ENCODE measurements around the gene BANF2.
"Not testable (repeated sequence)": the region's sequence is repeated elsewhere in the genome, so short reads cannot be mapped to it uniquely, and the experiment has no call there.

BANF2 gene

DNA sequence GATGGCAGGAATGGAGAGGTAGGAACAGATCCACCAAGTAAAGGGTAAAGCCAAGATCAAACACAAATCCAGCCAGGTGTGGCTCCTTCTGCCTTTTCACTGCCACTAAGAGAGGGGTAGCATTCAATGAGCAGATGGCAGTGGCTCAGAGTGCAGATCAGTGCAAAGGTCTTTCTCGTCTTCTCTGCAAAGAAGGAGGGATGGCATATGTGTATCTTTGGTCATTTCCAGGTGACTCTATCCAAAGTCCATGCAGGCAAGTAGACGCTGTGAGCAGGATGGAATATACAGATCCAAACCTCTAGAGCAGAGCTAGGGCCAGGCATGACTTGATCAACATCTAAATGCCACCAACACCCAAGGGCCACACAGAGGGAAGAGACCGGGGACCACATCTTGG, 6.9 kb downstream of the BANF2 start:
- no peak overlapping the region for H3K4me3 ChIP-seq (ENCODE audit: control insufficient read depth, low read depth, low read length)
- TF ChIP-seq, protein P1, sequence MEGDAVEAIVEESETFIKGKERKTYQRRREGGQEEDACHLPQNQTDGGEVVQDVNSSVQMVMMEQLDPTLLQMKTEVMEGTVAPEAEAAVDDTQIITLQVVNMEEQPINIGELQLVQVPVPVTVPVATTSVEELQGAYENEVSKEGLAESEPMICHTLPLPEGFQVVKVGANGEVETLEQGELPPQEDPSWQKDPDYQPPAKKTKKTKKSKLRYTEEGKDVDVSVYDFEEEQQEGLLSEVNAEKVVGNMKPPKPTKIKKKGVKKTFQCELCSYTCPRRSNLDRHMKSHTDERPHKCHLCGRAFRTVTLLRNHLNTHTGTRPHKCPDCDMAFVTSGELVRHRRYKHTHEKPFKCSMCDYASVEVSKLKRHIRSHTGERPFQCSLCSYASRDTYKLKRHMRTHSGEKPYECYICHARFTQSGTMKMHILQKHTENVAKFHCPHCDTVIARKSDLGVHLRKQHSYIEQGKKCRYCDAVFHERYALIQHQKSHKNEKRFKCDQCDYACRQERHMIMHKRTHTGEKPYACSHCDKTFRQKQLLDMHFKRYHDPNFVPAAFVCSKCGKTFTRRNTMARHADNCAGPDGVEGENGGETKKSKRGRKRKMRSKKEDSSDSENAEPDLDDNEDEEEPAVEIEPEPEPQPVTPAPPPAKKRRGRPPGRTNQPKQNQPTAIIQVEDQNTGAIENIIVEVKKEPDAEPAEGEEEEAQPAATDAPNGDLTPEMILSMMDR (conservative IDR thresholded peaks at IDR 0.05; ENCODE audit: control insufficient read depth, insufficient read depth, low read depth, low read length), result no peak
- DNase-seq (ENCODE audit: low read depth), result no peak

DNA sequence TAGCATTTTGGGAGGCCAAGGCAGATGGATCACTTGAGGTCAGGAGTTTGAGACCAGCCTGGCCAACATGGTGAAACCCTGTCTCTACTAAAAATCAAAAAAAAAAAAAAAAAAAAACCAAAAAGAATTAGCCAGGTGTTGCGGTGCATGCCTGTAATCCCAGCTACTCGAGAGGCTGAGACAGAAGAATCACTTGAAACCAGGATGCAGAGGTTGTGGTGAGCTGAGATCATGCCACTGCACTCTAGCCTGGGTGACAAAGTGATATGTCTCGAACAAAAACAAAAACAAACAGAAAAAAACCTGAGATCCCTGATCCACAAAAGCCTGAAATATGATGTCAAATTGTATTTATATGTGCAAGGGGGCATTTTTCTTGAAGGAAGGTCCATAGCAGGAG, 8.2 kb downstream of the BANF2 start:
- H3K4me3 ChIP-seq (ENCODE audit: control insufficient read depth, low read depth, low read length); DNase-seq (ENCODE audit: low read depth): not testable (repeated sequence)

DNA sequence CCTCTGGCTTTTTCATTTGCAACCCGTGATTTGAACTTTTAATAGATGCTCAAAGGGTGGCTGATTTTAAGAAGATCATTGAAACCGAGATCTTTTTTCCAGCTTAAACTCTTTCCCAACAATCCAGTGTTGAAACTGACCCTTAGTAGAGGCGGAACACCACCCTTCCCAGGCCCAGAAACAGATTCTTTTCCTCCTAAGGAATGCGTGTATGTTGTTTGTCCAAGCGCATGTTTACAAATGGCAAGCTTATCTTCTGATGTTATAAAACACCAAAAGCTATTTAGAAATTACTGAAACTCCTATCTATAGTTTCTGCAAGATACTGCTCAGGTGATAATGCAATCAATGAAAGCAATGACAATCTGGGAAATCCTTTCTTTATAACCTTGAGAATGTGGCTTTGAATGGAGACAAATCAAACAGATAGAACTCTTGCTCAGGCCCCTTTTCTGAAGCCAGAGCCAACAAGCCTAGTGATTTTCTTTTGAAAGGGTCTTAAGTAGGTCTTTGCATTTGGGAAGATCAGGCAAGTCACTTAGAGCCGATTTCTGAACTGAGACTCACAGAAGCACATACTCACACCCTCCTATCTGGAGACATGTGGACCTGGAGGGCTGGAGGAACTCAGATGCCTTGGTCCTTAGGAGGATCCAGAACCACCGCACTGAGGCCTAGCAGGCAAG, 9.1 kb downstream of the BANF2 start:
- TF ChIP-seq, protein P1 (conservative IDR thresholded peaks at IDR 0.05; ENCODE audit: control insufficient read depth, insufficient read depth, low read depth, low read length), result no peak
- H3K4me3 ChIP-seq (ENCODE audit: control insufficient read depth, low read depth, low read length), result no peak overlapping the region
- DNase-seq (ENCODE audit: low read depth), result no peak

DNA sequence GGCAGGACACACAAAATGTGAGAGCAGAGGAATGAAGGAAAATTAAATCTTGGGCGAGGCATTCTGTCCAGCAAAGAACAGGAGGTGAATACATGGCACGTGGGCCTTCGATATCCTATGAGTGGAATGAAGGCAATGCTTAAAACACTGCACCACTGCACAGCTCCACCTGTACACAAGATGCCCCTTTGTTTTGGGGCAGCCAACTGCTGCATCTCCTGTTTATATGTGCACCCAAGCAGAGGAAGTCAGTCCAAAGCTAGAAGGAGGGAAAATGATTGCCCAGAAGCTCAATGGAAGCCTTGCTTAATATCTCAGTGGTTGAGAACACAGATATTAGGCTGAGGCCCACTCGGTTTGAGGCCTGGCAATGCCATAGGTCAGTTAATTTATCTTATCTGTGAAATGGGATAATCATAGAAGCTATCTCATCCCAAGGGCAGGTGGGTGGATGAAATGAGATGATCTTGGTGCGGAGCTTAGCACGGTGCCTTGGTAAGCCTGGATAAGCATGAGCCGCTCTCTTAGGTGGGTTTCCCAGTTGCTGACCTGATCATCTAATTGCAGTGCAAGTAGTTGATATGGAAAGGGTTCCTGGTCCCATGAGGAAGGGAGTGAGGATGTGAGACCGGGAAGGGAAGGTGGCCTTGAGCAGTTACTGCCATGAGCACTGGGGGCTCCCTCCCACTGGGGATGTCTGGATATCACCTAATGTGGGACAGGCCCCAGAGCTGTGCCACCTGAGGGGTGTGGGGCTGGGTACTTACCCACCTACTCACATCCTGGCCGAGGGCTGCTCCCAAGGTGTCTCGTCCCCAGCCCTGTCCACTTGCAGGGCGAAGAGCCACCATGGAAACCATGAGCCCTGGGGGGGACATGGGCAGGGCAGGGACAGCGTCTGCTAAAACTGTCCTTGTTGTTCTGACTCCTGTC, 9.9 kb downstream of the BANF2 start:
- DNase-seq (ENCODE audit: low read depth), result no peak
- no peak overlapping the region for H3K4me3 ChIP-seq (ENCODE audit: control insufficient read depth, low read depth, low read length)

DNA sequence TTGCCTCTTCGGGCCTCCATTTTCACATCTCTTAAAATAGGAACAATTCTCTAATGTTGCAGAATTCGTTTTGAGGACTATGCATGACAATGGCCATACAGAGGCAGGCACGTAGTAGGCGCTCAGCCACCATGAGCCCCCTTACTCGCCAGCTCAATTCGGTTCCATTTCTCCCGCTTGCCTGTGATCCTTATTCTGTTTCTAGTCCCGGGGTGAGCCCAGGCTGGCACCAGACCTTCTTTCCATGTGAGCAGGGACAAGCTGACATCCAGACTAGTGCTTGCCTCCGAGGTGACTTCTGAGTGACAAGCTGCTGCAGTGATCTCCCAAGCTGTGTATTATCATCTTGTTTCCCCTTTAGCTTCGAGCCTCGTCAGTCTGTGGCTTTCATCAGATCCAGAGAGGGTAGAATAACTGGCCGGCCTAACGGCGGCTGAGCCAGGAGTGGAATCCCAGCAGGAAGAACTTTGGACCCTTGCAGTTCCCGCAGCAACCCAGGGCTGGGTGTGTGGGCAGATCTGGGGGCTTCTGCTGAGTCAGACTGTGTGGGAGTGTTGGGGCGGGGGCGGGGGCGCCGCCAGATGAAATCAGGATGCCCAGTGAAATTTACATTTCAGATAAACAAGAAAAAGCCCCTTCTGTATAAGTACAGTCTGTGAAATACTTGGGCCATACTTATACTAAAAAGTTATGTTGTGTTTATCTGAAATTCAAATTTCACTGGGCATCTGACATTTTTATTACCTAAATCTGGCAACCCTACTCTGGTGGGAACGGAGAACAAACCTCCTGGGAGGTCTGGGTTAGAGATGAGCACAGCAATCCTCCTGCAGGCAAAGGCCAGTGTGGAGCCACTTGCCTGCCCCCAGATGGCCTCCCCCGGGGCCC, 10.9 kb downstream of the BANF2 start:
- no peak overlapping the region for H3K4me3 ChIP-seq (ENCODE audit: control insufficient read depth, low read depth, low read length)
- TF ChIP-seq, protein P1 (conservative IDR thresholded peaks at IDR 0.05; ENCODE audit: control insufficient read depth, insufficient read depth, low read depth, low read length), result no peak
- peak; percentile 28 for DNase-seq (ENCODE audit: low read depth)

More for the DNA sequence above, 9.9 kb downstream of the BANF2 start:
- TF ChIP-seq, protein P1 (conservative IDR thresholded peaks at IDR 0.05; ENCODE audit: control insufficient read depth, insufficient read depth, low read depth, low read length), result no peak

DNA sequence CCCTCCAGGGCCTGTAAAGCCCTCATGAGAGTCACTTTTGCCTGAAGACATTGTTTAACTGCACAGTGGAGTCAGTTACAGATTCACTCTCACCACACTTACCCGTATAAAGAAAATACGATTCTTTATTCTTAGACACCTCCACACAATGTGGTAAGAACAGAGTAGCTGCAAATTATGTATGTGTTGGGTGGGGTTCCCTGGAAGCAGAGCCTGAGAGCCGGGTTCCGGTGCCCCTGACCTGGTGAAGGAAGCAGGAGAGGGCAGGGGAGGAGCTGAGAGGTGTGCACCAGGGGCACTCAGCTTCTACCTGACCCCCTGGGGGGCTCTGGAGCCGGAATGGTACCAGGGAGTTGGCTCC, 11.5 kb downstream of the BANF2 start:
- TF ChIP-seq, protein P1 (conservative IDR thresholded peaks at IDR 0.05; ENCODE audit: control insufficient read depth, insufficient read depth, low read depth, low read length), result no peak
- no peak for DNase-seq (ENCODE audit: low read depth)
- H3K4me3 ChIP-seq (ENCODE audit: control insufficient read depth, low read depth, low read length), result no peak overlapping the region

Measured in fibroblast of mammary gland (primary cell).